ENCODE data around the gene POLE.
"Not testable (repeated sequence)": the region's sequence is repeated elsewhere in the genome, so short reads cannot be mapped to it uniquely, and the experiment has no call there.

POLE gene

GRCh38 chr12:132600048-132601032 is 86.8 kb downstream of the POLE start:
- DNase-seq (ENCODE audit: low read depth, low spot score): peak; percentile 83

- not testable (repeated sequence) for DNase-seq (ENCODE audit: low read depth, low spot score)
Observed at GRCh38 chr12:132599502-132599901, 87.6 kb downstream of the POLE start.

GRCh38 chr12:132597333-132598316 is 89.5 kb downstream of the POLE start:
- no peak for DNase-seq (ENCODE audit: low read depth, low spot score)

- peak; percentile 88 for DNase-seq (ENCODE audit: low read depth, low spot score)
Observed at GRCh38 chr12:132596016-132596415, 91.1 kb downstream of the POLE start.

GRCh38 chr12:132595183-132595582 is 92.0 kb downstream of the POLE start:
- no peak for DNase-seq (ENCODE audit: low read depth, low spot score)

GRCh38 chr12:132593938-132594358 is 93.2 kb downstream of the POLE start:
- peak; percentile 90 for DNase-seq (ENCODE audit: low read depth, low spot score)

- DNase-seq (ENCODE audit: low read depth, low spot score): no peak
Observed at GRCh38 chr12:132593521-132593920, 93.6 kb downstream of the POLE start.

GRCh38 chr12:132593071-132593470 is 94.1 kb downstream of the POLE start:
- no peak for DNase-seq (ENCODE audit: low read depth, low spot score)

- no peak for DNase-seq (ENCODE audit: low read depth, low spot score)
Observed at GRCh38 chr12:132592282-132592970, 94.7 kb downstream of the POLE start.

GRCh38 chr12:132591107-132591935 is 95.8 kb downstream of the POLE start:
- no peak for DNase-seq (ENCODE audit: low read depth, low spot score)

GRCh38 chr12:132588821-132589669 is 98.1 kb downstream of the POLE start:
- no peak for DNase-seq (ENCODE audit: low read depth, low spot score)

- DNase-seq (ENCODE audit: low read depth, low spot score): no peak
Observed at GRCh38 chr12:132588319-132588718, 98.8 kb downstream of the POLE start.

GRCh38 chr12:132587781-132588180 is 99.4 kb downstream of the POLE start:
- DNase-seq (ENCODE audit: low read depth, low spot score): no peak

GRCh38 chr12:132586929-132587328 is 100.2 kb downstream of the POLE start:
- DNase-seq (ENCODE audit: low read depth, low spot score): no peak

- no peak for DNase-seq (ENCODE audit: low read depth, low spot score)
Observed at GRCh38 chr12:132585177-132585576, 102.0 kb downstream of the POLE start.

GRCh38 chr12:132584429-132584828 is 102.7 kb downstream of the POLE start:
- DNase-seq (ENCODE audit: low read depth, low spot score): no peak

- DNase-seq (ENCODE audit: low read depth, low spot score): peak; percentile 59
Observed at GRCh38 chr12:132583736-132584135, 103.4 kb downstream of the POLE start.

GRCh38 chr12:132583411-132583710 is 103.8 kb downstream of the POLE start:
- DNase-seq (ENCODE audit: low read depth, low spot score): no peak

- no peak for DNase-seq (ENCODE audit: low read depth, low spot score)
Observed at GRCh38 chr12:132582582-132583410, 104.3 kb downstream of the POLE start.

All from ELF-1 (cell line).